ENCODE data around the gene BST1.

DNA sequence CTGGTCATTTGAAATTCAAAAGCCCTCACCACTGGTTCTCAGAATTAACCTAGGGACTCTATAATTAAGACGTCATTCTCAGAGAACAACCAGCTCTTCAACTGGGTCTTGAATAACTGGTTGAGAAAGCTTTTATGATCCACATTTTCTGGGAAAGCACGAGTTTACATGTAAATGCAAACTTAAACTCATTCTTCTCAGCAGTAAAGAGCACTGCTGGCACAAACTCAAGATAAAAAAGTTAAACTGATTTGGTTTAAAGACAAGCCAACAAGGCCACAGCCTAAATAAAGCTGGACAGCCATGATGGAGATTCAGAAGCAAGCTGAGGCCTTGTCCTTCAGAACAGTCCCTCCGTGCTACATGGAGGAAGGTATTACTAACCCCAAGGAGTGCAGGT is 13.2 kb downstream of the BST1 start:
- TF ChIP-seq CTCF (IDR thresholded peaks at IDR 0.05; ENCODE audit: insufficient read depth, low read length, poor library complexity, severe bottlenecking), result no peak
- TF ChIP-seq EZH2phosphoT487 (conservative IDR thresholded peaks at IDR 0.05; ENCODE audit: low read length), result no peak
